HG02981 (cell line): ENCODE data around the gene ALDH18A1.

Experiments used
- ATAC-seq: cut with Tn5 transposase; IDR thresholded peaks from one replicate; pipeline ENCODE4 v1.9.1; 2021; ENCODE audit warnings: mild to moderate bottlenecking, moderate library complexity; ENCODE audit not compliant: unreplicated experiment

The ALDH18A1 gene

DNA sequence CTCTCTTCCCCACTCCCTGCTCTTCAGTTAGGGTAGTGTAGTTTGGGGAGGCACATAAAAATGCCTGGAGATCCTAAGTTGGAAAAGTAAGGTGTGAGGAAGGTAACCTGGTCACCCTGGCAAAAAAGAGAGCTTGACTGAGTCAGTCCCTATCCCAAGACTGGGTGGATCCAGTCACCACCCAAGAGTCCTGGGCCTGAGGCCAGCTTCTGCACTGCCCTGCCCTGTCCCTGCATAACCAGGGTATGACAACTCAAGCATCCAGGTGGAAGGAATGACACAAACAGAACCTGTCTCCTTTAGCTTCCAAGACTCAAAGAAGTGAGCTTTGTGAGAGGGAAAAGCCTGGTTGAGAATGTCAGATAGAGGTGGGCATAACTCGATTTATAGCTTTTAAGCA is 68.5 kb downstream of the ALDH18A1 start:
- no peak for ATAC-seq

DNA sequence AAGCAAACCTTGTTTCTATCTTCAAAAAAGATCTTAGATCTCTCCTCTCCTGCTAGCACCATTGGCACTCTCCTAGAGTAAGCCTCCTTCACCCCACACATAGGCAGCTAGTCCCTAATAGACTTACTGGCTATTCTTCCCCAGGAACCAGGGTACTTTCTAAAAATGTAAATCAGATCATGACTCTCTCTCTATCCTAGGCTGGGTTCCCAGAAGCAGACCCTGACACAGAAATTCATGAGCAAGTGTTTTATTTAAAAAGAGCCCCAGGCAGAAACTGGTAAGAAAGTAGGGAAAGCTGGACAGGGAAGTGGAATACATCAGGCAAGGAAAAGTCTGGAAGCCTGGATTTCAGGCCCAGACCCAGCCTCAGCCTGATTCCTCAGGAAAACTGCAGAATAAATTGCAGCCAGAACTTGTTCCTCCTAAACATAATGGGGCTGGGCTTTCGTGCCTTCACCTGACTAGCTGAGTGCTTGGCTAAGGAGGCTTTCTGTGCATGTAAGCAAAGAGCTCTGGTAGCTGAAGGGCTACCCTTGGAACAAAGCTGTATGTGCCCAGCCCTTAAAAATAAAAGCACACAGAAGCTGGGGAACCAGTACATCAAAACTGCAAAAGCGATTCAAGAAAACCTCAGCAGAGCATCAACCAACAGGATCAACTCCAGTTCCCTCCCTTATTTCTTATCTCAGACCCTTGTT is 76.5 kb downstream of the ALDH18A1 start:
- no peak for ATAC-seq

- ATAC-seq: no peak
Observed at GRCh38 chr10:95579292-95579691, 77.2 kb downstream of the ALDH18A1 start.

DNA sequence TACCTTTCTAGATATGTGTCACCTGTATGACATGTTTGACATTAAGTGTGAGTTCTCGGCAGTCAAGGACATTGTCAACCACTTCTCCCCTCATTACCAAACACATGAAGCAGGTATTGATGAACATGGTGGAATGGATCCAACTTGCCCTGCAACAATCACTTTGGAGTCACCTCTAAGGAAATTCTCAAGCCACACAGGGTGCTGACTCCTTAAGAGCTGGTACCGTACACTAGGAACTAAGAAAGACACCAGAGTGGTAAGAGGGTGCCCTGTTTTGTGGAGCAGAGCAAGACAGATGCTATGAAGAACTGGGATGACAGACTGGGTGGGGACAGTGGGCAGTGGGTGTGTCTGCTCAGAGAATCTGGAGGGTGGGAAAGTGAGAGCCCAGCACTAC is 77.9 kb downstream of the ALDH18A1 start:
- ATAC-seq: no peak

DNA sequence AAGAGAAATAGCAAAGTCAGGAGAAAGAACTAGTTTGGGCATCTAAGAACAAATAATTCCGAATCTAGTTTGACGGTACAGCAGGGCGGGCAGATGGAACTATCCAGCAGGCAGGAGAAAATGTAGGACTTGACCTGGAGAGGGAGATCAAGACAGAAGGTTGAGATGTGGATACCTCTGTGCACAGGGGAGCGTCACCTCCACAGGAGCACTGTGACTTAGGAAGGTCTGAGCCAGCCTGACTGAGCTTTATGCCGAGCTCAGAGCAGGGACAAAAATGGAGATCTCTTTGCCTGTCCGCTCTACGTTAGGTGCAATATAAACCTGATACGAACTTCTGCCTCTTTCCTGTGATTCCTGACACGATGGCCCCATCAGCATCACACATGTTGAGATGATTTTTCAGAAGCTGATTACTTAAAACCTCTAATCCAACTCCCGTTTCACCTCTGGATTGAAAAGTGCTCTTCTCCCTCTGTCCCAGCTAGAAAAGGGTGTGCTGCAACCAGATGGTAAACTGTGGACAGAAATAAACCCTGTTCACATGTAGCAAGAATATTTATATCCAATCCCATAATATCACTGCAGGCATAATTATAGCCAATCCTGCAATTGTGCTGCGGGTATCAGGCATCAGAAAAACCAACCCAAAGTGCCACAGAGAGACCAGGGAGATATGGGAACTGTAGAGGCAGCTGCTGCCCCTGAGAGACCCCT is 81.7 kb downstream of the ALDH18A1 start:
- ATAC-seq: no peak

- ATAC-seq: no peak
Observed at GRCh38 chr10:95573964-95574604, 82.4 kb downstream of the ALDH18A1 start.

- no peak for ATAC-seq
Observed at GRCh38 chr10:95573527-95573926, 83.0 kb downstream of the ALDH18A1 start.

GRCh38 chr10:95572131-95572820 is 84.2 kb downstream of the ALDH18A1 start:
- no peak for ATAC-seq

- no peak for ATAC-seq
Observed at GRCh38 chr10:95571390-95571789, 85.1 kb downstream of the ALDH18A1 start.

DNA sequence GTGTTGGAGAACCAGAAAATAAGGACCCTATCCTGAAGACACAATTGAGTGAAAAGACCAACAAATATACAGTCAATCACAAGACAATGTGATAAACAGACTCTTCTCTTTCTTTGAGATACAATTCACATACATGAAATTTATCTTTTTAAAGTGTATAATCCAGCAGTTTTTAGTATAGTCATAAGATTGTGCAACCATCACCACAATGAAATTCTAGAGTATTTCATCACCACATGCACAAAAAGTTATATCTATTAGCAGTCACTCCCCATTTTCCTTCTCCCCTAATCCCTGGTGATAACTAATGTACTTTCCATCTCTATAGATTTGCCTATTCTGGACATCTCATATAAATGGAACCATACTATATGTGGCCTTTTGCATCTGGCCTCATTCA is 87.1 kb downstream of the ALDH18A1 start:
- no peak for ATAC-seq

DNA sequence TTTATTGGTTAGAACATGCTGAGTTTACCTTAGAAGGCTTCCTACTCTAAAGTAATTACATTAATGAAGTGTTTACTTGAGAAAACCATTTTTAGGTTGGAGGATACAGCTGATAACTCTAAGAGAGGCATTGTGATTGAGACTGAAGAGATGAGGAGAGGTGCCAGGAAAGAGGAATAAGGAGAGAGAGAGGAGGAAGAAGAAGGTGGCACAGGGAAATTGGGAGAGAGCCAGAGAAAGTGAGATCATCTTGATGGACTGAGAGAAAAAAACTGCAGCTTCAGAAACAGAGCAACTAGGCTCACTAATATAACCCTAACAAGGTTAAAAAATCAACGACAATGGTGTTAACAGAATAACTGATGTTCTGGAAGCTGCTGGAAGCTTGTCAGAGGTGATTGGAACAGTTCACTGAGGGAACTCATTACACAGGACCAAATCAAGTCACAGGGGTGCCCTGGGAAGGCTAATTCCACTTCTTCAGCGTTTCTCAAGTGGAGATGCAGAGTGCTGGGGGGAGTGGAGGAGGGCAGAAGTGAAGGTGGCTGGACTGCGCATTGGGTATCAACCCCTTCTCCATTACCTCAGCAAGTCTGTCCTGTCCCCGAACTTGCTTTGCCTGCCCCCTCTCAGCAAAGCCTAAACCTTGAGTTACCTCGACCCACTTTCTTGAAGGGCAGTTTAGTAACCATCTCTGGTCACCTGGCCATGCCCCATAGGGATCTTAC is 88.4 kb downstream of the ALDH18A1 start:
- no peak for ATAC-seq

DNA sequence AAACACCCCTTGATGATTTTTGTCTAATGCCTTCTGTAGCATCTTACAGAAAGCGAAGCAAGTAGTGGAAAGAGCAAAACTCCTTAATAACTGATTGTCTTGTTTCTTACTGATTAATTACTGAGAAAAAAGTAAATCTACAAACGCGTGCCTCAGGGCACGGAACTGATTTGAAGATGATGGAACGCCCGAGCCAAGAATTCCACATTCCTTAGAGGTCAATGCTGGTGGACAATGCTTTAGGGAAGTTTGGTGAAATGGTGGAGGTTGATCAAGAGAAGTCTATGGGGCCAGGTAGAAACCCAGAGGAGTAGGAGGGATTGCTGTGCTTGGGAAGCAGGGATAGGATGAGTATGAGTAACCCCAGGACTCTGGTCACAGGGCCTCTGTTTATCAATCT is 90.4 kb downstream of the ALDH18A1 start:
- no peak for ATAC-seq

DNA sequence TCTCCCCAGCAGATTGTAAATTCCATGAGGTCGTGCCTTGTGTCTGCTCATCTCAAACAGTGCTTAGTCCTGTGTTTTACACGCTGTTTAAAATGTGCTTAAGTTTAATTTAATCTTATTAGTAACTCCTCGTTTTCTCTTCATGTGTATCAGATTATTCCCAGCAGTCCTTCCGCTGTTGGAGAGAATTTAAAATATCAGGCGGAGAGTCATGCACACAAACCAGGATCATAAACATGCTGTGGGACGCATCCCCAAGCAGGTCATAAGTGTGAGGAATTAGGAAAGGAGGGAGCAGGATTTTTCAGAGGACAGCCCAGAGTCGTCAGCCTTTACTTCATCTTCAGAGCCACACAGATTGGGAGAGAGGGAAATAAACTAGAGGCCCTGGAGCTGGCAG is 91.2 kb downstream of the ALDH18A1 start:
- no peak for ATAC-seq

DNA sequence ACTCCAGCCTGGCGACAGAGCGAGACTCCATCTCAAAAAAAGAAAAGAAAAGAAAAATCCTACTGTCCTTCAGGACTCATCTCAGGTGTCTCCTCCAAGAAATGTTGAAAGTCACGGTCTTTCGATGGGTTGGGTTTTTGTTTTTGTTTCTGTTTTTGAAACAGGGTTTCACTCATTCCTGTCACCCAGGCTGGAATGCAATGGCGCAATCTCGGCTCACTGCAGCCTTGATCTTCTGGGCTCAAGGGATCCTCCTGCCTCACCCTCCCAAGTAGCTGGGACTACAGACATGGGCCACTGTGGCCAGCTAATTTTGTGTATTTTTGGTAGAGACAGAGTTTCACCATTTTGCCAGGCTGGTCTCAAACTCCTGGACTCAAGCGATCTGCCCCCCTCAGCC is 92.2 kb downstream of the ALDH18A1 start:
- ATAC-seq: no peak

DNA sequence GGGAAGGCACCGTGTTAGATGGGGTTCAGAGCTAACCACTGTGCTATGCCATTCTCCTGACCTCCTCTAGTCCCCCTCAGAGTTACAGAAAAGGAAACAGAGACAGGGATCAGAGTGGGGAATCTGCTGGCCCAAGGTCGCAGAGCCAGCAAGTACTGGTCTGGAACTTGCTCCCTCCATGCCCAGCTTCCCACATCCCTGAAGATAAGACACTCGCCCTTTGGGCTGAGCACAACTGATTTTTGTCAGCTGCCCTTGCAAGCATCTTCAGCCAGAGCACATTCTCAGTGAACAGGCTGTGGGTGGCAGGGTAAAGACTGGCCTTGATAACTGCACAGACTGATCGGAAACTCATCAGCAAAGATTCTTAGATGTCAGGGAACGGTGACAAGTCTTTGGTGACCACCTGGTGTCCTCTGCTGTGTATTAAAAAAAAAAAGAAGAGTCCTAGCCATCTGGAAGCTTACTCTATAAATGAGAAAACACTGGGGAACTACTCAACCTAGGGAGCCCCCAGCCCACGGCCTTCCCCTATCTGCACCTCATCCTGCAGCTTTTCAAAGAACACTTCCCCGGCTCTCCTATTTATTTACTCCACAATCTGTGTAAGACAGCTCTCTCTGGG is 94.1 kb downstream of the ALDH18A1 start:
- ATAC-seq: no peak

DNA sequence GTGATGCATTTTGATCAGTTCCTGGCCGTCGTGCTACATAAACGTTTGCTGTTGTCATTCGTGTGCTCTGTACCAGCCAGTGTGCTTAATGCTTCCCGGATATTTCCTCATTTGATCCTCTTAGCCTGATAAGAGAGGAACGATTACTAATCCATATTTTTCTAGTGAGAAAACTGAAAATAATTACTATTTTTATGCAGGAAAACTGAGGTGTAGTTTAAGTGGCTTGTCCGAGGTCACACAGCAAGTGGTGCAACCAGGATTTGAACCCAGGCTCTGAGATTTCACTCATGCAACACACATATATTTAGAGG is 94.7 kb downstream of the ALDH18A1 start:
- ATAC-seq: no peak

- peak; percentile 99 for ATAC-seq
Observed at GRCh38 chr10:95561177-95561863, 95.2 kb downstream of the ALDH18A1 start, which contains the start of gene SORBS1. Gene SORBS1 (minus strand): TSS chr10:95561371. CDS start chr10:95441135, 120,236 bp downstream.

DNA sequence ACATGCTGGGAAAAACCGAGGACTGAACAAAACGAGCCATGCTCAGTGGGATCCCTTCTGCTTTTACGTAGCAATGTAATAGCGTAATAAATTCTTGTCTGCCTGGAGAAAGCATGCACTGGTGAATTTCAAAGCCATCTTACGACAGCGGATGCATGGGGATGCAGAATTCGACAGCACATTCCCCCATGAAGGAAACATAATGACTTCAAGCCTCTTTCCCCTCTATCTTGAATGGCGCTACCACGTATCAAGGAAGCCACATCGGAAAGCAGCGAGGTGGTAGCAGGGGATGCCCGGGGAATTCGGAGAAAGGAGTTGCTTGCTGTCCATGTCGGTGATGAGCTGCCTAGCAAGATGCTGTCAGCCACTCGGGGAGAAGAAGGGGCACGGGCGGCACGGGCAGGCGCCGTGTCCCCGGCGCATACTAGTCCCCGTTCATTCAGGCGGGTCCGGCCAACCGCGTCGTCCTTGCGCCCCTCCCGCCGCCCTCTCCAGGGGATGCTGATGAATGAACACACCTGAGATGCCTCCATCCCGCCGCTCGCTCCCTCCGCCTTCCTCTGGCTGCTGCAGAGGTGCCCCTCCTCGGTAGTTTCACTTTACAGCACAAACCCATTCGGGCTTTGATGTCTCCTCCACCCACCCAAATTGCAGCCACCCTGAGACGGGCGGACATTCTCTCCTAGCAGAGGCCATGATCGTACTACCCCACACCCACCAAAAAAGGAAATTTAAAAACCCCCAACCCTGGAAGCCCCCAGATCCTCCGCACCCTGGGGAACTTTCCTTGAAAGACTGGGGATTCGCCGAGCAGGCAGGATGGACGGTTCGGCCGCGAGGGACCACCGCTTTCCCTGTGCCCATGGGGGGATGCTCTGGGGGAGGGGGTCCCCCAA is 96.0 kb downstream of the ALDH18A1 start:
- ATAC-seq: no peak

DNA sequence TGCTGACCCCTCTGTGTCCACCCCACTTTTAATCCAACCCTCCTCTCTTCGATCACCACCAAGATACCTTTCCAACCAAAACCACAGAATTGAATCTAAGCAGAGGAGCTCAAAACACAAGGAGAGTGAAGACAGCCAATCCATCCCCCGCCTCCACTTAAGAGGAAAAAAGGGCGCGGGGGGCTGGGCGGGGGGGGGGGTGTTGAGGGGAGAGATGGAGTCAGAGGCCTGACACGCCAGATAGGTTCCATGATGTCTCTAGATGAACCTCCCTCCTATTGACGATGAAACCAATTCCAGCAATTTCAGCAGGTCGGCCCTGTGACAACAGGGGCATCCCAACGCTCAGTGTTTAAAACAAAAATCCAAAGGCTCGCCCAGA is 96.6 kb downstream of the ALDH18A1 start:
- ATAC-seq: no peak
